Keratinocyte (primary cell): ENCODE measurements around the gene OR2L3. TPM values are rescaled to one million over a fixed set of nuclear protein-coding genes. Genes with fewer than 3 reads are reported as not detected.

Source experiments
- DNase-seq: peaks from one replicate; pipeline ENCODE4 v3.0.0-alpha.2; 2011; ENCODE audit warnings: low read depth, missing footprints, low spot score
- FAIRE-seq: peaks from 2 replicates; lab custom pipeline; 2011; peaks lifted over from hg19 to GRCh38; lab: Jason Lieb, UNC
- H2AFZ ChIP-seq: 2 replicates; pipeline ENCODE4 v1.6.0; 2012; ENCODE audit warnings: low read length, control low read depth, inconsistent platforms; ENCODE audit not compliant: control insufficient read depth
- H3K27ac ChIP-seq: 2 replicates; pipeline ENCODE4 v1.5.1; 2011; ENCODE audit warnings: low read length; ENCODE audit not compliant: control insufficient read depth, insufficient read depth
- H3K27me3 ChIP-seq: 3 replicates; pipeline ENCODE4 v1.6.0; 2011; ENCODE audit warnings: low read length; ENCODE audit not compliant: control insufficient read depth, insufficient read depth; ENCODE audit errors: extremely low read depth
- H3K36me3 ChIP-seq, 2 experiments: 2 replicates in 1 of 2; 3 replicates in 1 of 2; pipeline ENCODE4 v1.5.1; 2011; ENCODE audit warnings: low read length in 2 of 2, mild to moderate bottlenecking in 1 of 2; ENCODE audit not compliant: control insufficient read depth in 2 of 2, insufficient read depth in 2 of 2; ENCODE audit errors: extremely low read depth in 1 of 2
- H3K4me1 ChIP-seq: 3 replicates; pipeline ENCODE4 v1.5.1; 2011; ENCODE audit warnings: low read length; ENCODE audit not compliant: control insufficient read depth, insufficient read depth; ENCODE audit errors: extremely low read depth
- H3K4me2 ChIP-seq: 3 replicates; pipeline ENCODE4 v1.6.0; 2011; ENCODE audit warnings: low read depth, low read length; ENCODE audit not compliant: control insufficient read depth, insufficient read depth; ENCODE audit errors: extremely low read depth
- H3K4me3 ChIP-seq, 3 experiments: fragments of 200-600 bp in 1 of 3; sonication (generic) in 1 of 3; 2 replicates in 2 of 3; 3 replicates in 1 of 3; pipeline ENCODE4 v1.5.1; 2011 to 2016; ENCODE audit warnings: low read length in 3 of 3, mild to moderate bottlenecking in 3 of 3, control low read depth in 2 of 3, inconsistent platforms in 1 of 3, low read depth in 1 of 3, mixed read lengths in 1 of 3, mixed run types in 1 of 3, moderate library complexity in 1 of 3; ENCODE audit not compliant: control insufficient read depth in 2 of 3, insufficient read depth in 2 of 3; ENCODE audit errors: extremely low read depth in 1 of 3
- H3K79me2 ChIP-seq: 2 replicates; pipeline ENCODE4 v1.6.0; 2012; ENCODE audit warnings: low read length; ENCODE audit not compliant: control insufficient read depth, insufficient read depth
- H3K9ac ChIP-seq: 3 replicates; pipeline ENCODE4 v1.6.0; 2011; ENCODE audit warnings: low read length; ENCODE audit not compliant: control insufficient read depth, insufficient read depth; ENCODE audit errors: extremely low read depth
- H3K9me1 ChIP-seq: 3 replicates; pipeline ENCODE4 v1.6.0; 2011; ENCODE audit warnings: low read length; ENCODE audit not compliant: control insufficient read depth, insufficient read depth; ENCODE audit errors: extremely low read depth
- H3K9me3 ChIP-seq: 2 replicates; pipeline ENCODE4 v1.5.1; 2012; ENCODE audit warnings: low read depth, low read length; ENCODE audit not compliant: control insufficient read depth
- H4K20me1 ChIP-seq: 3 replicates; pipeline ENCODE4 v1.6.0; 2011; ENCODE audit warnings: low read length; ENCODE audit not compliant: control insufficient read depth, insufficient read depth; ENCODE audit errors: extremely low read depth
- CTCF ChIP-seq, 3 experiments: IDR thresholded peaks in 1 of 3; conservative IDR thresholded peaks in 1 of 3; optimal IDR thresholded peaks in 1 of 3; 2 replicates in 2 of 3; 3 replicates in 1 of 3; pipeline versions ENCODE3 to v1.5.1; 2011; ENCODE audit warnings: low read length in 3 of 3, mild to moderate bottlenecking in 3 of 3, moderate library complexity in 2 of 3, control low read depth in 1 of 3, inconsistent platforms in 1 of 3; ENCODE audit not compliant: insufficient read depth in 2 of 3; ENCODE audit errors: extremely low read depth in 1 of 3
- EZH2 ChIP-seq: IDR thresholded peaks from one replicate; pipeline ENCODE4 v1.6.1; 2012; ENCODE audit warnings: inconsistent platforms, mild to moderate bottlenecking, low read length, moderate library complexity
- dilution Hi-C: fragments of 300-500 bp; cut with MboI; formaldehyde crosslinking; loops from one replicate; pipeline ENCODE4 v1.7.0; 2020; ENCODE audit warnings: low sequenced_read_pairs; ENCODE audit not compliant: extremely low pct_ligation_motif_present
- polyA plus RNA-seq, 5 experiments: library from polyadenylated mRNA; depleted of rRNA in 3 of 5; stranded (reverse) in 3 of 5; stranded (forward) in 1 of 5; unstranded in 1 of 5; fragments of >200 nt; gene quantifications; 1 replicate in 1 of 5; 2 replicates in 3 of 5; 3 replicates in 1 of 5; pipeline versions ENCODE4 v1.2.1 to v1.2.3, GENCODE V29; 2011 to 2012; ENCODE audit warnings: missing spikeins in 2 of 5, low read depth in 1 of 5, low replicate concordance in 1 of 5
- small RNA-seq, 3 experiments: library from RNA; depleted of rRNA; stranded (forward); fragments of <200 nt; gene quantifications; one replicate each; pipeline ENCODE3, GENCODE V24; 2012; ENCODE audit warnings: low read depth in 3 of 3, low replicate concordance in 1 of 3; ENCODE audit not compliant: insufficient read length in 3 of 3

Gene OR2L3
- polyA plus RNA-seq, 1 donor (not counting 4 experiments of a cell fraction or from before 2014, with no cell fraction given): not detected

GRCh38 chr1:248102847-248103246, 56.2 kb downstream of the OR2L3 start:
- H3K9ac ChIP-seq: no peak overlapping the region
- peaks cover 4% of the 10 kb centered on the region for H3K9me3 ChIP-seq
- FAIRE-seq: no peak
- H3K9me1 ChIP-seq: no peaks in the 10 kb centered on the region
- no peaks in the 10 kb centered on the region for H3K4me1 ChIP-seq
- no peak overlapping the region for H3K4me3 ChIP-seq
- dilution Hi-C loops: no loop called here
- H3K79me2 ChIP-seq: no peaks in the 10 kb centered on the region
- no peak overlapping the region for H3K4me2 ChIP-seq
- no peak overlapping the region for H2AFZ ChIP-seq
- DNase-seq: no peak
- H4K20me1 ChIP-seq: no peaks in the 10 kb centered on the region
- H3K27ac ChIP-seq: no peak overlapping the region
- no peaks in the 10 kb centered on the region for H3K36me3 ChIP-seq
- H3K27me3 ChIP-seq: no peaks in the 10 kb centered on the region
- TF ChIP-seq EZH2 (no peak), CTCF (optimal IDR thresholded peaks at IDR 0.05 in 1 of 3, IDR thresholded peaks at IDR 0.05 in 1 of 3, conservative IDR thresholded peaks at IDR 0.05 in 1 of 3; ENCODE audit: extremely low read depth in 1 of 3, insufficient read depth in 2 of 3, low read length in 3 of 3) (no peak)

- Histone ChIP-seq H3K36me3 (no peaks in the 10 kb centered on the region), H3K4me3 (no peak overlapping the region), H4K20me1 (no peaks in the 10 kb centered on the region), H3K9me3 (no peaks in the 10 kb centered on the region), H3K9ac (no peak overlapping the region), H3K27ac (no peak overlapping the region), H3K4me2 (no peak overlapping the region), H3K79me2 (no peaks in the 10 kb centered on the region), H3K27me3 (no peaks in the 10 kb centered on the region), H3K4me1 (no peaks in the 10 kb centered on the region), H2AFZ (no peak overlapping the region), H3K9me1 (no peaks in the 10 kb centered on the region)
- DNase-seq (no peak), FAIRE-seq (no peak)
- dilution Hi-C loops: no loop called here
- TF ChIP-seq EZH2 (no peak), CTCF (optimal IDR thresholded peaks at IDR 0.05 in 1 of 3, IDR thresholded peaks at IDR 0.05 in 1 of 3, conservative IDR thresholded peaks at IDR 0.05 in 1 of 3; ENCODE audit: extremely low read depth in 1 of 3, insufficient read depth in 2 of 3, low read length in 3 of 3) (no peak)
Measured at GRCh38 chr1:248111157-248111556, 64.5 kb downstream of the OR2L3 start.

Small RNA genes within 50 kb of the gene (small RNA-seq; reads per million reads assigned to genes)
- gene RF00019: 0 reads per million in 3 experiments

Other genes with a start within 250 kb of the OR2L3 start
- gene OR14A16, start 222.7 kb upstream of the OR2L3 start, polyA plus RNA-seq: not detected in 3 replicates
- not detected in 3 replicates for gene OR11L1, start 204.9 kb upstream of the OR2L3 start, polyA plus RNA-seq
- 0.09 to 0.29 TPM (median 0.14 TPM) in 3 replicates for gene TRIM58, start 189.6 kb upstream of the OR2L3 start, polyA plus RNA-seq
- gene OR2W3, start 151.2 kb upstream of the OR2L3 start, polyA plus RNA-seq: 0.08 to 0.21 TPM (median 0.18 TPM) in 3 replicates
- gene OR2T8, start 126.6 kb upstream of the OR2L3 start, polyA plus RNA-seq: not detected in 3 replicates
- gene OR2AJ1, start 121.9 kb upstream of the OR2L3 start, polyA plus RNA-seq: not detected in 3 replicates
- gene OR2L8, start 98.0 kb upstream of the OR2L3 start, polyA plus RNA-seq: not detected in 3 replicates
- gene OR2AK2, start 81.6 kb upstream of the OR2L3 start, polyA plus RNA-seq: not detected in 3 replicates
- not detected in 3 replicates for gene OR2L5, start 33.2 kb upstream of the OR2L3 start, polyA plus RNA-seq
- gene OR2L2, start 16.8 kb upstream of the OR2L3 start, polyA plus RNA-seq: 0.03 TPM in 1 of 3 replicates, not detected in the others
- not detected in 3 replicates for gene OR2L13, start 48.3 kb downstream of the OR2L3 start, polyA plus RNA-seq
- not detected in 3 replicates for gene OR2M5, start 98.3 kb downstream of the OR2L3 start, polyA plus RNA-seq
- not detected in 3 replicates for gene OR2M2, start 128.0 kb downstream of the OR2L3 start, polyA plus RNA-seq
- gene OR2M3, start 150.4 kb downstream of the OR2L3 start, polyA plus RNA-seq: not detected in 3 replicates
- gene OR2M4, start 184.6 kb downstream of the OR2L3 start, polyA plus RNA-seq: not detected in 3 replicates
- gene OR2T33, start 231.1 kb downstream of the OR2L3 start, polyA plus RNA-seq: not detected in 3 replicates